Mesendoderm (in vitro differentiated cells): ENCODE results near the gene RNU1-2.
"Not testable (repeated sequence)": the region's sequence is repeated elsewhere in the genome, so short reads cannot be mapped to it uniquely, and the experiment has no call there.

Source experiments
- DNase-seq: peaks from one replicate; pipeline ENCODE4 v3.0.0; 2013
- H2AK5ac ChIP-seq: 2 replicates; pipeline ENCODE4 v1.6.1; 2013; ENCODE audit warnings: low read length, inconsistent platforms
- H2BK120ac ChIP-seq: 2 replicates; pipeline ENCODE4 v1.6.1; 2013; ENCODE audit warnings: low read depth, mild to moderate bottlenecking, low read length, moderate library complexity, mixed read lengths
- H2BK15ac ChIP-seq: replicated peaks from 2 replicates; pipeline ENCODE4 v1.6.1; 2013; ENCODE audit warnings: low read depth, mild to moderate bottlenecking, moderate library complexity
- H2BK5ac ChIP-seq: 2 replicates; pipeline ENCODE4 v1.6.1; 2013; ENCODE audit warnings: low read length, inconsistent platforms
- H3K18ac ChIP-seq: 2 replicates; pipeline ENCODE4 v1.6.1; 2013; ENCODE audit warnings: mild to moderate bottlenecking, low read length, mixed read lengths
- H3K23ac ChIP-seq: one replicate; pipeline ENCODE4 v1.6.1; 2013; ENCODE audit warnings: low read length
- H3K27ac ChIP-seq: 2 replicates; pipeline ENCODE4 v1.5.1; 2013; ENCODE audit warnings: low read depth, mild to moderate bottlenecking, inconsistent platforms, low read length, moderate library complexity
- H3K27me3 ChIP-seq: 2 replicates; pipeline ENCODE4 v1.6.1; 2013; ENCODE audit warnings: low read length, control low read depth, mild to moderate bottlenecking, inconsistent platforms; ENCODE audit not compliant: insufficient read depth, poor library complexity
- H3K36me3 ChIP-seq: 2 replicates; pipeline ENCODE4 v1.6.1; 2013; ENCODE audit warnings: low read length, inconsistent platforms; ENCODE audit not compliant: control insufficient read depth, insufficient read depth
- H3K4ac ChIP-seq: one replicate; pipeline ENCODE4 v1.6.1; 2013; ENCODE audit warnings: low read depth, mild to moderate bottlenecking, low read length, moderate library complexity
- H3K4me1 ChIP-seq: 2 replicates; pipeline ENCODE4 v1.6.1; 2013; ENCODE audit warnings: low read depth, low read length, inconsistent platforms; ENCODE audit not compliant: control insufficient read depth
- H3K4me2 ChIP-seq: 2 replicates; pipeline ENCODE4 v1.6.1; 2013; ENCODE audit warnings: low read length
- H3K4me3 ChIP-seq: 2 replicates; pipeline ENCODE4 v1.5.1; 2013; ENCODE audit warnings: mild to moderate bottlenecking, low read length
- H3K56ac ChIP-seq: one replicate; pipeline ENCODE4 v1.6.1; 2013; ENCODE audit warnings: low read length
- H3K79me1 ChIP-seq: 2 replicates; pipeline ENCODE4 v1.6.1; 2013; ENCODE audit warnings: low read length, inconsistent platforms
- H3K79me2 ChIP-seq: 2 replicates; pipeline ENCODE4 v1.6.1; 2013; ENCODE audit warnings: mild to moderate bottlenecking, low read length; ENCODE audit not compliant: control insufficient read depth, insufficient read depth
- H3K9ac ChIP-seq: 2 replicates; pipeline ENCODE4 v1.6.1; 2013; ENCODE audit warnings: low read length, inconsistent platforms
- H4K5ac ChIP-seq: one replicate; pipeline ENCODE4 v1.6.1; 2013; ENCODE audit warnings: low read length
- H4K8ac ChIP-seq: one replicate; pipeline ENCODE4 v1.6.1; 2013; ENCODE audit warnings: low read depth, mild to moderate bottlenecking, control low read depth, low read length, moderate library complexity
- WGBS: extraction: QIAGEN DNeasy Blood & Tissue Kit; methylation state at CpG from one replicate; pipeline ENCODE4 v1.1.7; 2013; ENCODE audit warnings: low lambda C conversion rate, missing lambda C conversion rate; ENCODE audit not compliant: insufficient coverage; ENCODE audit errors: extremely low coverage; 5-methylcytosine and 5-hydroxymethylcytosine counted together

Gene RNU1-2

GRCh38 chr1:16931206-16931934, 35.6 kb downstream of the RNU1-2 start:
- H3K4me2 ChIP-seq, H3K9ac ChIP-seq, DNase-seq, H3K27me3 ChIP-seq, H4K5ac ChIP-seq, H3K56ac ChIP-seq, H2BK120ac ChIP-seq, H4K8ac ChIP-seq, H3K79me1 ChIP-seq, H2BK15ac ChIP-seq, H3K4ac ChIP-seq, H3K36me3 ChIP-seq, H3K4me3 ChIP-seq, H3K23ac ChIP-seq, H3K79me2 ChIP-seq, H3K4me1 ChIP-seq, H3K27ac ChIP-seq, H2BK5ac ChIP-seq, H2AK5ac ChIP-seq, H3K18ac ChIP-seq: not testable (repeated sequence)
- WGBS, result no CpG with 5 or more reads among the region's 18 CpGs

GRCh38 chr1:16933945-16934344, 38.2 kb downstream of the RNU1-2 start:
- not testable (repeated sequence) for H3K79me1 ChIP-seq, H3K4ac ChIP-seq, DNase-seq, H3K4me2 ChIP-seq, H3K4me3 ChIP-seq, H3K36me3 ChIP-seq, H3K4me1 ChIP-seq, H3K27me3 ChIP-seq, H2BK120ac ChIP-seq, H3K9ac ChIP-seq, H3K23ac ChIP-seq, H4K8ac ChIP-seq, H3K18ac ChIP-seq, H3K27ac ChIP-seq, H3K56ac ChIP-seq, H2BK15ac ChIP-seq, H2BK5ac ChIP-seq, H3K79me2 ChIP-seq, H2AK5ac ChIP-seq, H4K5ac ChIP-seq

- no CpG with 5 or more reads among the region's 16 CpGs for WGBS
- not testable (repeated sequence) for H3K18ac ChIP-seq, H3K4me1 ChIP-seq, DNase-seq, H3K4ac ChIP-seq, H2BK120ac ChIP-seq, H3K4me2 ChIP-seq, H2BK5ac ChIP-seq, H3K27me3 ChIP-seq, H4K5ac ChIP-seq, H4K8ac ChIP-seq, H3K36me3 ChIP-seq, H3K79me2 ChIP-seq, H3K79me1 ChIP-seq, H3K9ac ChIP-seq, H2AK5ac ChIP-seq, H3K56ac ChIP-seq, H3K4me3 ChIP-seq, H3K27ac ChIP-seq, H3K23ac ChIP-seq, H2BK15ac ChIP-seq
Observed at GRCh38 chr1:16936580-16936979, 40.8 kb downstream of the RNU1-2 start.

GRCh38 chr1:16938351-16939321, 42.9 kb downstream of the RNU1-2 start:
- H3K27me3 ChIP-seq, result no peaks in the 10 kb centered on the region
- no peak overlapping the region for H2AK5ac ChIP-seq
- no peak overlapping the region for H3K23ac ChIP-seq
- no peak overlapping the region for H3K4me3 ChIP-seq
- peak overlapping the region; percentile 52 for H3K9ac ChIP-seq
- H3K79me1 ChIP-seq, result no peaks in the 10 kb centered on the region
- H2BK120ac ChIP-seq, result no peak overlapping the region
- H3K4ac ChIP-seq, result no peak overlapping the region
- no peaks in the 10 kb centered on the region for H3K79me2 ChIP-seq
- H2BK5ac ChIP-seq, result no peak overlapping the region
- no CpG with 5 or more reads among the region's 51 CpGs for WGBS
- no peak overlapping the region for H4K8ac ChIP-seq
- peak overlapping the region; percentile 29 for H3K56ac ChIP-seq
- no peaks in the 10 kb centered on the region for H3K4me1 ChIP-seq
- no peak overlapping the region for H3K27ac ChIP-seq
- H2BK15ac ChIP-seq, result no peak overlapping the region
- DNase-seq, result peak; percentile 61
- peak overlapping the region; percentile 13 for H3K4me2 ChIP-seq
- H3K18ac ChIP-seq, result peak overlapping the region; percentile 63
- no peak overlapping the region for H4K5ac ChIP-seq
- H3K36me3 ChIP-seq, result no peaks in the 10 kb centered on the region

- not testable (repeated sequence) for H3K23ac ChIP-seq, H3K4me2 ChIP-seq, H3K27me3 ChIP-seq, H3K27ac ChIP-seq, H2BK120ac ChIP-seq, H2AK5ac ChIP-seq, H3K4ac ChIP-seq, H3K79me2 ChIP-seq, H4K8ac ChIP-seq, H2BK15ac ChIP-seq, H3K9ac ChIP-seq, H3K36me3 ChIP-seq, H4K5ac ChIP-seq, H3K4me1 ChIP-seq, H2BK5ac ChIP-seq, H3K79me1 ChIP-seq, H3K4me3 ChIP-seq
- H3K18ac ChIP-seq, result peak overlapping the region; percentile 63
- H3K56ac ChIP-seq, result peak overlapping the region; percentile 25
- WGBS, result no CpG with 5 or more reads among the region's 32 CpGs
- peak; percentile 49 for DNase-seq
Observed at GRCh38 chr1:16939386-16940180, 43.8 kb downstream of the RNU1-2 start.
